HG03354 (cell line): ENCODE results near the gene PXK.

Experiments used
- ATAC-seq: cut with Tn5 transposase; IDR thresholded peaks from one replicate; pipeline ENCODE4 v1.9.1; 2021; ENCODE audit warnings: mild to moderate bottlenecking; ENCODE audit not compliant: unreplicated experiment, poor library complexity, severe bottlenecking

Gene PXK

GRCh38 chr3:58441514-58442450, 109.1 kb downstream of the PXK start:
- no peak for ATAC-seq

GRCh38 chr3:58452176-58452575, 119.5 kb downstream of the PXK start:
- ATAC-seq: no peak

GRCh38 chr3:58459160-58459559, 126.5 kb downstream of the PXK start:
- no peak for ATAC-seq

GRCh38 chr3:58462829-58463180, 130.1 kb downstream of the PXK start:
- no peak for ATAC-seq

- peak; percentile 92 for ATAC-seq
These were observed 130.7 kb downstream of the PXK start for GRCh38 chr3:58463181-58463941.

GRCh38 chr3:58463942-58464271, 131.2 kb downstream of the PXK start:
- no peak for ATAC-seq

GRCh38 chr3:58464866-58465265, 132.2 kb downstream of the PXK start:
- no peak for ATAC-seq

GRCh38 chr3:58466899-58467563, 134.3 kb downstream of the PXK start:
- ATAC-seq: no peak

- ATAC-seq: no peak
These were observed 136.4 kb downstream of the PXK start for GRCh38 chr3:58469096-58469495.

GRCh38 chr3:58470363-58471024, 137.8 kb downstream of the PXK start:
- ATAC-seq: no peak

- no peak for ATAC-seq
These were observed 138.6 kb downstream of the PXK start for GRCh38 chr3:58471025-58471887.

- ATAC-seq: no peak
These were observed 140.6 kb downstream of the PXK start for GRCh38 chr3:58473275-58473674.

GRCh38 chr3:58474348-58474911, 141.7 kb downstream of the PXK start:
- ATAC-seq: no peak

- no peak for ATAC-seq
These were observed 142.4 kb downstream of the PXK start for GRCh38 chr3:58474967-58475578.
